ENCODE results near the gene PUM2. TPM values are rescaled to one million over a fixed set of nuclear protein-coding genes. Genes with fewer than 3 reads are reported as not detected.

The PUM2 gene
- total and polyA plus RNA-seq, 4 donors = 27.4 to 145 (median 51.0) TPM

GRCh38 chr2:20205915-20206524 lies 144.6 kb downstream of the PUM2 start:
- no peaks in the 10 kb centered on the region for H3K27me3 ChIP-seq (ENCODE audit: control insufficient read depth in 3 of 3, insufficient read depth in 3 of 3, low read length in 2 of 3)
- H3K4me3 ChIP-seq = no peak overlapping the region
- 66 to 84% methylated on average over 10 of the region's 10 CpGs for WGBS, 2 donors
- no peak for TF ChIP-seq CTCF (IDR thresholded peaks at IDR 0.05; ENCODE audit: control extremely low read depth, extremely low read depth)
- H3K9ac ChIP-seq (ENCODE audit: insufficient read depth in 1 of 2, low read length in 2 of 2) = no peak overlapping the region
- peaks cover 0 to 23% (median 10%) of the 10 kb centered on the region in 5 donors for H3K4me1 ChIP-seq (ENCODE audit: control insufficient read depth in 5 of 5, insufficient read depth in 5 of 5, low read length in 5 of 5)
- no peaks in the 10 kb centered on the region for H3K9me3 ChIP-seq (ENCODE audit: control insufficient read depth in 4 of 4, insufficient read depth in 3 of 4, low read length in 3 of 4)
- H3K27ac ChIP-seq (ENCODE audit: low read depth in 1 of 2, low read length in 1 of 2) = peak overlapping the region in 1 of 2 donors; percentile 85
- peaks cover 0 to 3% (median 0%) of the 10 kb centered on the region in 4 donors for H3K36me3 ChIP-seq (ENCODE audit: control insufficient read depth in 4 of 4, insufficient read depth in 4 of 4, low read length in 4 of 4)
- DNase-seq (peak in 2 of 3 donors; percentile 57 to 61), ATAC-seq (ENCODE audit: insufficient read depth, low FRiP score) (peak; percentile 67)

GRCh38 chr2:20205069-20205468 lies 145.6 kb downstream of the PUM2 start:
- H3K9ac ChIP-seq (ENCODE audit: insufficient read depth in 1 of 2, low read length in 2 of 2) = no peak overlapping the region
- ATAC-seq (ENCODE audit: insufficient read depth, low FRiP score) (no peak), DNase-seq (no peak)
- no peaks in the 10 kb centered on the region for H3K9me3 ChIP-seq (ENCODE audit: control insufficient read depth in 4 of 4, insufficient read depth in 3 of 4, low read length in 3 of 4)
- H3K27me3 ChIP-seq (ENCODE audit: control insufficient read depth in 3 of 3, insufficient read depth in 3 of 3, low read length in 2 of 3) = no peaks in the 10 kb centered on the region
- peaks cover 0 to 6% (median 0%) of the 10 kb centered on the region in 4 donors for H3K36me3 ChIP-seq (ENCODE audit: control insufficient read depth in 4 of 4, insufficient read depth in 4 of 4, low read length in 4 of 4)
- H3K4me1 ChIP-seq (ENCODE audit: control insufficient read depth in 5 of 5, insufficient read depth in 5 of 5, low read length in 5 of 5) = peaks cover 0 to 23% (median 10%) of the 10 kb centered on the region in 5 donors
- H3K27ac ChIP-seq (ENCODE audit: low read depth in 1 of 2, low read length in 1 of 2) = peak overlapping the region in 1 of 2 donors; percentile 85
- 91 to 93% methylated on average over 7 of the region's 7 CpGs for WGBS, 2 donors
- TF ChIP-seq CTCF (IDR thresholded peaks at IDR 0.05; ENCODE audit: control extremely low read depth, extremely low read depth) = no peak
- H3K4me3 ChIP-seq = no peak overlapping the region

- WGBS, 2 donors = 81 to 83% methylated on average over 17 of the region's 17 CpGs
- no peaks in the 10 kb centered on the region for H3K9me3 ChIP-seq (ENCODE audit: control insufficient read depth in 4 of 4, insufficient read depth in 3 of 4, low read length in 3 of 4)
- H3K9ac ChIP-seq (ENCODE audit: insufficient read depth in 1 of 2, low read length in 2 of 2) = no peak overlapping the region
- H3K36me3 ChIP-seq (ENCODE audit: control insufficient read depth in 4 of 4, insufficient read depth in 4 of 4, low read length in 4 of 4) = peaks cover 0 to 6% (median 0%) of the 10 kb centered on the region in 4 donors
- TF ChIP-seq CTCF (IDR thresholded peaks at IDR 0.05; ENCODE audit: control extremely low read depth, extremely low read depth) = no peak
- no peak for DNase-seq
- H3K27me3 ChIP-seq (ENCODE audit: control insufficient read depth in 3 of 3, insufficient read depth in 3 of 3, low read length in 2 of 3) = no peaks in the 10 kb centered on the region
- no peak for ATAC-seq (ENCODE audit: insufficient read depth, low FRiP score)
- H3K4me1 ChIP-seq (ENCODE audit: control insufficient read depth in 5 of 5, insufficient read depth in 5 of 5, low read length in 5 of 5) = peaks cover 0 to 23% (median 10%) of the 10 kb centered on the region in 5 donors
- no peak overlapping the region for H3K4me3 ChIP-seq
- H3K27ac ChIP-seq (ENCODE audit: low read depth in 1 of 2, low read length in 1 of 2) = no peak overlapping the region
Measured at GRCh38 chr2:20203521-20204225, 147.0 kb downstream of the PUM2 start.

Measured in lung (tissue), 12 donors.